AG04450 (cell line): ENCODE data around the gene PDSS2. TPM values are rescaled to one million over a fixed set of nuclear protein-coding genes. Genes with fewer than 3 reads are reported as not detected.
A peak's percentile ranks its signal among the peaks of the same experiment; 100 is the strongest.

Source experiments
- CTCF ChIA-PET: fragments of 300-600, 350-600 bp; formaldehyde crosslinking; extraction: SDS; loops from one replicate; lab custom pipeline; 2022; ENCODE audit warnings: antibody characterized with exemption, inconsistent platforms; lab: Charles Lee
- POLR2A ChIA-PET: fragments of 350-600 bp; formaldehyde crosslinking; extraction: SDS; loops from one replicate; lab custom pipeline; 2021; ENCODE audit warnings: antibody characterized with exemption, inconsistent platforms; lab: Yijun Ruan, JAX
- DNase-seq: peaks from one replicate; pipeline ENCODE4 v3.0.0-alpha.2; 2011; ENCODE audit warnings: low read depth, low spot score
- H3K27ac ChIP-seq: one replicate; pipeline ENCODE4 v1.5.1; 2012; ENCODE audit warnings: low read depth, low read length, control low read depth
- H3K27me3 ChIP-seq: one replicate; pipeline ENCODE4 v1.6.0; 2012; ENCODE audit warnings: low read length; ENCODE audit not compliant: control insufficient read depth, insufficient read depth
- H3K4me3 ChIP-seq: 2 replicates; pipeline ENCODE4 v1.5.1; 2011; ENCODE audit warnings: mild to moderate bottlenecking, low read depth, low read length, control low read depth
- H3K9me3 ChIP-seq: 2 replicates; pipeline ENCODE4 v1.5.1; 2012; ENCODE audit warnings: low read length; ENCODE audit not compliant: control insufficient read depth, insufficient read depth
- CTCF ChIP-seq: IDR thresholded peaks from 2 replicates; pipeline ENCODE4 v1.5.1; 2011; ENCODE audit warnings: low read depth, low read length, control low read depth, inconsistent platforms
- polyA plus RNA-seq: library from polyadenylated mRNA; depleted of rRNA; stranded (reverse); fragments of >200 nt; gene quantifications from 2 replicates; pipeline ENCODE4 v1.2.3, GENCODE V29; 2011

Gene PDSS2
- polyA plus RNA-seq, 1 experiment = 19.1 TPM

GRCh38 chr6:107473660-107474059, 14.3 kb upstream of the PDSS2 start:
- CTCF ChIA-PET = interaction anchor here (1.5 kb wide), 1 partner anchor 156 kb away, joined by 3 read pairs; no protein-coding TSS in a partner anchor
- Histone ChIP-seq H3K4me3 (no peak overlapping the region), H3K27ac (no peak overlapping the region), H3K9me3 (no peaks in the 10 kb centered on the region), H3K27me3 (peaks cover 6% of the 10 kb centered on the region)
- no peak for DNase-seq
- no peak for TF ChIP-seq CTCF
- POLR2A ChIA-PET = interaction anchor here (0.7 kb wide), 1 partner anchor 14 kb away, joined by 4 read pairs; the partner anchor contains the start of gene PDSS2

- CTCF ChIA-PET = interaction anchor here (0.9 to 1.8 kb wide), 2 partner anchors 12 to 152 kb away, joined by 3 to 5 read pairs; no protein-coding TSS in a partner anchor
- Histone ChIP-seq H3K27ac (no peak overlapping the region), H3K9me3 (no peaks in the 10 kb centered on the region), H3K27me3 (peaks cover 7% of the 10 kb centered on the region), H3K4me3 (no peak overlapping the region)
- no peak for DNase-seq
- POLR2A ChIA-PET = no interaction called here
- no peak for TF ChIP-seq CTCF
Measured at GRCh38 chr6:107470364-107470763, 11.0 kb upstream of the PDSS2 start.

- peaks cover 4% of the 10 kb centered on the region for H3K27me3 ChIP-seq
- H3K27ac ChIP-seq = no peak overlapping the region
- ChIA-PET CTCF (no interaction called here), POLR2A (no interaction called here)
- no peak for DNase-seq
- no peak overlapping the region for H3K4me3 ChIP-seq
- H3K9me3 ChIP-seq = no peaks in the 10 kb centered on the region
- TF ChIP-seq CTCF = no peak
Measured at GRCh38 chr6:107466062-107466461, 6.7 kb upstream of the PDSS2 start.

GRCh38 chr6:107460083-107460631, 793 bp upstream of the PDSS2 start:
- no peaks in the 10 kb centered on the region for H3K27me3 ChIP-seq
- CTCF ChIA-PET = interaction anchor here (0.6 to 2.9 kb wide), 11 partner anchors 8 to 388 kb away, joined by 3 to 27 read pairs (median 5); no protein-coding TSS in a partner anchor
- peak overlapping the region; percentile 93 for H3K4me3 ChIP-seq
- POLR2A ChIA-PET = interaction anchor here (0.7 to 1.8 kb wide), 4 partner anchors 13 to 324 kb away, joined by 3 to 10 read pairs (median 4); no protein-coding TSS in a partner anchor
- H3K27ac ChIP-seq = peak overlapping the region; percentile 47
- DNase-seq = no peak
- H3K9me3 ChIP-seq = peaks cover 4% of the 10 kb centered on the region; the same call in 1 of the 2 replicates
- TF ChIP-seq CTCF = no peak

- Histone ChIP-seq H3K4me3 (peak overlapping the region; percentile 93), H3K27me3 (no peaks in the 10 kb centered on the region), H3K27ac (peak overlapping the region; percentile 80), H3K9me3 (peaks cover 4% of the 10 kb centered on the region; the same call in 1 of the 2 replicates)
- no peak for DNase-seq
- TF ChIP-seq CTCF = no peak
- ChIA-PET POLR2A (interaction anchor here (0.6 to 1.8 kb wide), 11 partner anchors 9 to 323 kb away, joined by 3 to 10 read pairs (median 4); no protein-coding TSS in a partner anchor), CTCF (interaction anchor here (0.6 to 2.9 kb wide), 14 partner anchors 9 to 443 kb away, joined by 3 to 27 read pairs (median 4); no protein-coding TSS in a partner anchor)
Measured at GRCh38 chr6:107458672-107459282, 587 bp downstream of the PDSS2 start.
